Measurements from ENCODE around the gene SEC22B.
"Not testable (repeated sequence)": the region's sequence is repeated elsewhere in the genome, so short reads cannot be mapped to it uniquely, and the experiment has no call there.

Gene SEC22B

GRCh38 chr1:120176092-120176855 lies at the start of gene SEC22B:
SEC22B (minus strand) TSS chr1:120176520; CDS start chr1:120176381, 139 bp downstream.
- DNase-seq = peak; percentile 80

- DNase-seq = not testable (repeated sequence)
Observed at GRCh38 chr1:120217933-120218332, 41.6 kb upstream of the SEC22B start.

DNA sequence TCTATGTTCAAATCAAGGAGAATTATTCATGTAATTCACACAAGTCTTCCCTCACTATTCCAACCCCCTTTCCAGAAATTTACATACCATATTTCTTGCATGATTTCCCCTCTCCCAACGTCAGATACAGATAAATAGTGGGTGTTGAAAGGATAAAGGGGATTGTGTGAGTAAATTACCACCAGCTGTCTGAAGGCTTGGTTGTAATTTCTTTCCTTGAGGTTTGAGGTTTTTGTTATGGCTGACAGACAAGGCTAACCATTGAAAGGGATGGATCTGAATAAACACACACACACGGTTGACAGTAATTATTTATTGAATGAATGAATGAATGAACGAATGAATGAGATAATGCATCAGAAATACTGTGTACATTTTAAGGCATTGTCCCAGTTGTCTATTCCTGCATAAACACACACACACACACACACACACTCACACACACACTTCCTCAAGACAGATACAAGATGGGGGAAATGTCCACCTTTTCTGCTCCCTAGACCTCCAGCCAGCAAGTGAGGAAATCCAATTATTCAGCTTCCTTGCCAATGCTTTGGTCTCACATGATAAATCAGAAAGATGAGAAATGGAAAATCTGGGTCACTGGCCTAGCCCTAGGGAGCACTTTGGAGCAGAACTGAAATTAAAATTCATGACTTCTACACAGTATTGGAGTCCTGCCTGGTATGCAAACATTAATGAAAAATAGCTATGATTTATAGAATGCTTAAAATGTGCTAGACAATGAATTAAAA lies 41.0 kb upstream of the SEC22B start:
- DNase-seq = not testable (repeated sequence)

GRCh38 chr1:120213606-120214005 lies 37.3 kb upstream of the SEC22B start:
- not testable (repeated sequence) for DNase-seq

DNA sequence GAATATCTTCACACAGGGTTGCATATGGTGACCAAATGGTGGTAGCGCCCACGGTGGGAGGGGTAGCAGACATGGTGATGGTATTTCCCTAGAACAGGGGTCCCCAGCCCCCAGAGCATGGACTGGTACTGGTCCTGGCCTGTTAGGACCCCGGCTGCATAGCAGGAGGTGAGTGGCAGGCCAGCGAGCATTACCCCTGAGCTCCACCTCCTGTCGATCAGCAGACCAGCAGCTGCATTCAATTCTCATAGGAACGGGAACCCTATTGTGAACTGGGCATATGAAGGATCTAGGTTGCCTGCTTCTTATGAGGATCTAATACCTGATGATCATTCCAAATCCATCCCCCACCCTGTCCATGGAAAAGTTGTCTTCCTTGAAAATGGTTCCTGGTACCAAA lies 34.4 kb upstream of the SEC22B start:
- not testable (repeated sequence) for DNase-seq

- not testable (repeated sequence) for DNase-seq
Observed at GRCh38 chr1:120196863-120197775, 20.8 kb upstream of the SEC22B start.

DNA sequence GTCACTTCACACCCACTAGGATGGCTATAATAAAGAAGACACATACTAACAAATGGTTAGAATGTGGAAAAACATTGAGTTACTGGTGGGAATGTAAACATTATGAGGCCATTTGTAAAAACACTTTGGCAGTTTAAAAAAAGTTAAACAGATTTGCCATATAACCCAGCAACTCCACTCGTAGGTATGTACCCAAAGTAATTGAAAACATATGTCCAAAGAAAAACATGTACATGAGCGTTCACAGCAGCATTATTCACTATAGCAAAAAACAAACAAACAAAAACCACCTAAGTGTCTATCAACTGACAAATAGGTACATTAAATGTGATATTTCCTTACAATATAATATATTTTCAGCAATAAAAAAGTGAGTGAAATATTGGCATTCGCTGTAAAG lies 12.3 kb upstream of the SEC22B start:
- DNase-seq = not testable (repeated sequence)

DNA sequence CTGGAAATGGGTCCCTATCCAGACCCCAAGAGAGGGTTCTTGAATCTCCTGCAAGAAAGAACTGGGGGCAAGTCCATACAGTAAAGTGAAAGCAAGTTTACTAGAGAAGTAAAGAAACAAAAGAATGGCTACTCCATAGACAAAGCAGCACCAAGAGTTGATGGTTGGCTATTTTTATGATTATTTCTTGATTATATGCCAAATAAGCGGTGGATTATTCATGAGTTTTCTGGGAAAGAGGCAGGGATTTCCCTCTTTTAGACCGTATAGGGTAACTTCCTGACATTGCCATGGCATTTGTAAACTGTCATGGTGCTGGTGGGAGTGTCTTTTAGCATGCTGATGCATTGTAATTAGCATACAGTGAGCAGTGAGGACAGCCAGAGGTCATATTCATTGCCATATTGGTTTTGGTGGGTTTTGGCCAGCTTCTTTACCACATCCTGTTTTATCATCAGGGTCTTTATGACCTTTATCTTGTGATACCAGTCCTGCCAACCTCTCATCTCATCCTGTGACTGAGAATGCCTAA lies 5.9 kb upstream of the SEC22B start:
- DNase-seq = not testable (repeated sequence)

- DNase-seq = not testable (repeated sequence)
Observed at GRCh38 chr1:120179811-120180690, 3.7 kb upstream of the SEC22B start.

GRCh38 chr1:120178799-120179756 lies 2.8 kb upstream of the SEC22B start:
- no peak for DNase-seq

- DNase-seq = not testable (repeated sequence)
Observed at GRCh38 chr1:120178058-120178457, 1.7 kb upstream of the SEC22B start.

GRCh38 chr1:120175688-120176087 lies 632 bp downstream of the SEC22B start:
- not testable (repeated sequence) for DNase-seq

GRCh38 chr1:120164761-120165160 lies 11.6 kb downstream of the SEC22B start:
- not testable (repeated sequence) for DNase-seq

DNA sequence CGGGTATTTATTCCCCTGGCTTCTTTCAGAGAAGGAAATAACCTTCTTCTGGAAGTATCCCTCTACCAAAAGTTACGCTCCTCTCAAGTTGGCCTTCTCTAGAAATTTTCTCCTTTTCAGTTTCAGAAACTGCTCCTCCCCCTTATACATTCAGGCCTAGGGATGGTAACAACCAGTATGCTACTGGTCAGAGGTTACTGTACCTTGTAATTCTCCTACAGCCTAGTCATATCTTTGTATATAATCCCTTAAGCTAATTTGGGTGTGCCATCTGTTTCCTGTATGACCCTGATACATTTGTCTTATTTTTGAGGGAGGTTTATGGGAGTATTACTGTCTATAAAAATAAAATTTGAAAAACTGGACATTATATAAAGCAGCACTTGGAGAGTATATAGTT lies 14.3 kb downstream of the SEC22B start:
- not testable (repeated sequence) for DNase-seq

DNA sequence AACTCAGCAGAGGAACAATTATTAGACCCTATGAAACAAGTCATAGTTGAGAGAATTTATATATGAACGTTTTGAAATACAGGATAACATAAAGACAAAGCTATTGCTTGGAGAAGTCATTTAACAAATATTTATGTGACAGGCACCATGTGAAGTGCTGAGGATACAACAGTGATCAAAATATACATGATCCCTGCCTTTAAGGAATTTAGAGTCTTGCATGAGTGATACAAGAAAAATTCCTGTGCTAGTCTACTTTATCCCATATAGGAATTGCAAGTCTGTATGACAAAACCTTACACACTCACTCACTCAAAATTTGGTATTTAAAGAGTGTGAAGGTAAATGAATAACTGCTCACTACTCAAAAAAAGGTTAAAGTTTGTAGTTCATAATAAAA lies 17.8 kb downstream of the SEC22B start:
- not testable (repeated sequence) for DNase-seq

DNA sequence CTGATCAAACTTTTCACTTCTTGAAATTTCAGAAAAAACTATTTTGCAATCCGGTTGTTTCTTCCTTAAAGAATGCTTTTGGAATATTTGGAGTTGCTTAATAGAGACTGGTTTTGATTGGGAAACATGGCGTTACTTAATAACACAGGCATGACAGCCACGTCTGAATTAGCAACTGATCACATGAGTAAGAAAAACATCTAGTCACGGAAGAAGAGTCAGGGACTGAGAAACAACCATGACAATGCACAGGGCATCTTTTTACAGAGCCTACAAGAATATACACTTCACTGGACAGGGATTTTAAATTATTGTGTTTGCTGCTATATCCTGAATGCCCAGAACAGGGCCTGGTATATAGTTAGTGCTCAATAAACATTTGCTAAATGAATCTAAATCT lies 18.2 kb downstream of the SEC22B start:
- not testable (repeated sequence) for DNase-seq

DNA sequence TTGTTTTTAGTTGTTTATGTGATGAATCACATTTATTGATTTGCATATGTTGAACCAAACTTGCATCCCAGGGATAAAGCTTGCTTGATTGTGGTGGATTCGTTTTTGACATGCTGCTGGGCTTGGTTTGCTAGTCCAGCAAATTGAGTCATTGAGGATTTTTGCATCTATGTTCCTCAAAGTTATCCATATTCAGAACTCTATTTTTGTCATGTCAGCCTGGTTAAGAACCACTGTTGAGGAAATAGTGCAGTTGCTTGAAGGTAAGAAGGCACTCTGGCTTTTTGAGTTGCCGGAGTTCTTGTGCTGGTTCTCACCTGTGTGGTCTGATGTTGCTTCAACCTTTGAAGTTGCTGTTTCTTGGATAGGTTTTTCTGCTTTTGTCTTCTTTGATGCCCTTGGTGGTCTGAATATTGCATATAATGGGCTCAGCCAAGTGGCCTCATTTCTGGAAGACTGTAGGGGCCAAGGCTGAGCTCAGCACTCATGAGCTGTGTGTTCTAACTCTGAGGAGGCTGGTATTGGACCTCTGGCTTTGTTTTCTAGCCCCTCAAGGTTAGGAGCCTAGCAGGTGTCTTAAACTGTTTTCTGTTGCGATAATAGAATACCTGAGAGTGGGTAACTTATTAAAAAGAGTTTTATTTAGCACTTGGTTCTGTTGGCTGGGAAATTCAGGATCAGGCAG lies 26.0 kb downstream of the SEC22B start:
- DNase-seq = not testable (repeated sequence)

DNA sequence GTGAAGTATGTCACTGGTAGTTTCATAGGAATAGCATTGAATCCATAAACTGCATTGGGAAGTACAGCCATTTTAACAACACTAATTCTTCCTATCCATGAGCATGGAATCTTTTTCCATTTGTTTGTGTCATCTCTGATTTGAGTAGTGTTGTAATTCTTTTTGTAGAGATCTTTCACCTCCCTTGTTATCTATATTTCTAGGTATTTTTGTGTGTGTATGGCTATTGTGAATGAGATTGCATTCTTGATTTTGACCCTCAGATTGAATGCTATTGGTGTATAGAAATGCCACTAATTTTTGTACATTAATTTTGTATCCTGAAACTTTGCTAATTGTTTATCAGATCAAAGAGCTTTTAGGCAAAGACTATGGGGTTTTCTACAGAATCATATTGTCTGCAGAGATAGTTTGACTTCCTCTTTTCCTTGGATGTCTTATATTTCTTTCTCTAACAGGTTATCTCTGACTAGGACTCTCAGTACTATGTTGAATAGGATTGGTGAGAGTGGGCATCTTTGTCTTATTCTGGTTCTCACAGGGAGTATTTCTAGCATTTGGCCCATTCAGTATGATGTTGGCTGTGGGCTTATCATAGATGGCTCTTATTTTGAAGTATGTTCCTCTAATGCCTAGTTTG lies 26.8 kb downstream of the SEC22B start:
- not testable (repeated sequence) for DNase-seq

DNA sequence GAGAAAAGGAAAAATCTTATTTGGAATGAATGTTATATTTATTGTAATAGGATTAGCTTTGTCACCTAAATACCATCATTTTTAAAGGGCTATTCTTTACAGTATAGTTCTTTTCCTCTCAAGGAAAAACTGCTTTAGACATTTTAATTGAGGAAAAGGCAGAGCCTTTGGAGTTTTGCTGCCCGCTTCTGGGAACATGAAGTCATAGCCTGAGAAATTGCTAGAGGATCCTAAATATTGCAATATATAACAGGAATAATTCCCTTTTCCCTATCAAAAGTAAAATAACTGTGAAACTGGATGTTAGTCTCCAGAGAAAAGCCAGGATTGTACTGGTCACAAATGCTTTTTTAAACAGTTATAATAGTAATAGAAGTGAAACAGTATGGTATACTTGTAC lies 30.5 kb downstream of the SEC22B start:
- not testable (repeated sequence) for DNase-seq
